Keratinocyte (primary cell): ENCODE measurements around the gene TDRD1.

Source experiments
- CTCF ChIP-seq, 3 experiments: IDR thresholded peaks in 1 of 3; conservative IDR thresholded peaks in 1 of 3; optimal IDR thresholded peaks in 1 of 3; 2 replicates in 2 of 3; 3 replicates in 1 of 3; pipeline versions ENCODE3 to v1.5.1; 2011; ENCODE audit warnings: low read length in 3 of 3, mild to moderate bottlenecking in 3 of 3, moderate library complexity in 2 of 3, control low read depth in 1 of 3, inconsistent platforms in 1 of 3; ENCODE audit not compliant: insufficient read depth in 2 of 3; ENCODE audit errors: extremely low read depth in 1 of 3
- EZH2 ChIP-seq: IDR thresholded peaks from one replicate; pipeline ENCODE4 v1.6.1; 2012; ENCODE audit warnings: inconsistent platforms, mild to moderate bottlenecking, low read length, moderate library complexity

- TF ChIP-seq CTCF (optimal IDR thresholded peaks at IDR 0.05 in 1 of 3, IDR thresholded peaks at IDR 0.05 in 1 of 3, conservative IDR thresholded peaks at IDR 0.05 in 1 of 3; ENCODE audit: extremely low read depth in 1 of 3, insufficient read depth in 2 of 3, low read length in 3 of 3) = no peak
- no peak for TF ChIP-seq EZH2
Measured at GRCh38 chr10:114255227-114255626, 76.1 kb downstream of the TDRD1 start.
